ENCODE data around the gene MAST4.

The MAST4 gene

GRCh38 chr5:67161767-67162166 is 565.6 kb downstream of the MAST4 start:
- peaks cover 12% of the 10 kb centered on the region for H3K4me1 Mint-ChIP-seq
- H3K4me3 Mint-ChIP-seq, result no peak overlapping the region
- no peaks in the 10 kb centered on the region for H3K27me3 Mint-ChIP-seq (ENCODE audit: low read depth)
- no peak for TF ChIP-seq CTCF (IDR thresholded peaks at IDR 0.05; ENCODE audit: unreplicated experiment in 3 of 3)
- peak overlapping the region in 2 of 3 experiments; percentile 24 to 55 for H3K27ac Mint-ChIP-seq
- no peaks in the 10 kb centered on the region for H3K9me3 Mint-ChIP-seq
- H3K36me3 Mint-ChIP-seq (ENCODE audit: low read depth), result peaks cover 30% of the 10 kb centered on the region

- Mint-ChIP-seq H3K27ac (no peak overlapping the region), H3K4me1 (peaks cover 12% of the 10 kb centered on the region), H3K9me3 (no peaks in the 10 kb centered on the region), H3K27me3 (ENCODE audit: low read depth) (no peaks in the 10 kb centered on the region), H3K4me3 (no peak overlapping the region), H3K36me3 (ENCODE audit: low read depth) (peaks cover 36% of the 10 kb centered on the region)
- no peak for TF ChIP-seq CTCF (IDR thresholded peaks at IDR 0.05; ENCODE audit: unreplicated experiment in 3 of 3)
Observed at GRCh38 chr5:67163231-67163756, 567.1 kb downstream of the MAST4 start.

- Mint-ChIP-seq H3K27ac (no peak overlapping the region), H3K9me3 (no peaks in the 10 kb centered on the region), H3K36me3 (ENCODE audit: low read depth) (peaks cover 36% of the 10 kb centered on the region), H3K27me3 (ENCODE audit: low read depth) (no peaks in the 10 kb centered on the region), H3K4me3 (no peak overlapping the region), H3K4me1 (peaks cover 12% of the 10 kb centered on the region)
- no peak for TF ChIP-seq CTCF (IDR thresholded peaks at IDR 0.05; ENCODE audit: unreplicated experiment in 3 of 3)
Observed at GRCh38 chr5:67163863-67164595, 567.8 kb downstream of the MAST4 start.

GRCh38 chr5:67164856-67165525 is 568.8 kb downstream of the MAST4 start:
- Mint-ChIP-seq H3K9me3 (no peaks in the 10 kb centered on the region), H3K27me3 (ENCODE audit: low read depth) (no peaks in the 10 kb centered on the region), H3K36me3 (ENCODE audit: low read depth) (peaks cover 36% of the 10 kb centered on the region), H3K4me3 (no peak overlapping the region), H3K27ac (no peak overlapping the region), H3K4me1 (peaks cover 12% of the 10 kb centered on the region)
- TF ChIP-seq CTCF (IDR thresholded peaks at IDR 0.05; ENCODE audit: unreplicated experiment in 3 of 3), result no peak

- Mint-ChIP-seq H3K9me3 (no peaks in the 10 kb centered on the region), H3K36me3 (ENCODE audit: low read depth) (peaks cover 36% of the 10 kb centered on the region)
Observed at GRCh38 chr5:67165526-67166459, 569.6 kb downstream of the MAST4 start.

More at GRCh38 chr5:67165526-67166459, 569.6 kb downstream of the MAST4 start:
- H3K4me3 Mint-ChIP-seq, result peak overlapping the region in 1 of 3 experiments; percentile 36
- peak; percentile 77 to 90 (median 80) for TF ChIP-seq CTCF (IDR thresholded peaks at IDR 0.05; ENCODE audit: unreplicated experiment in 3 of 3)
- peak overlapping the region; percentile 52 to 97 (median 80) for H3K27ac Mint-ChIP-seq
- no peaks in the 10 kb centered on the region for H3K27me3 Mint-ChIP-seq (ENCODE audit: low read depth)
- peaks cover 12% of the 10 kb centered on the region for H3K4me1 Mint-ChIP-seq

Measured in nephron (organoid).